ENCODE measurements around the gene EEF1A2.

The EEF1A2 gene

DNA sequence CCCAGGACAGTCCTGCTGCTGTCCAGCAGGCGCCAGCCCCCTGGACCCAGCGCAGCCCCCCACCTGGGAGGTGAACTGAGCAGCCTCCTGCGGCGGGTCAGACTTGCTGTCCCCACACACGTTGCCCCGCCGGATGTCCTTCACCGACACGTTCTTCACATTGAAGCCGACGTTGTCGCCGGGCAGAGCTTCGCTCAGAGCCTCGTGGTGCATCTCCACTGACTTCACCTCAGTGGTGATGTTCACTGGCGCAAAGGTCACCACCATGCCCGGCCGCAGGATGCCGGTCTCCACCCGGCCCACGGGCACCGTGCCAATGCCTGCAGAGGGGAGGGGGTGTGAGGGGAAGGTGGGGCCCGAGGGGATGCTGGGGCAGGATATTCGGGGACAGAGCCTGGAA is 8.5 kb downstream of the EEF1A2 start:
- no peak overlapping the region for H3K4me3 ChIP-seq (ENCODE audit: low read depth, low read length)
- no peak for DNase-seq (ENCODE audit: low read depth)
- TF ChIP-seq, protein P1, sequence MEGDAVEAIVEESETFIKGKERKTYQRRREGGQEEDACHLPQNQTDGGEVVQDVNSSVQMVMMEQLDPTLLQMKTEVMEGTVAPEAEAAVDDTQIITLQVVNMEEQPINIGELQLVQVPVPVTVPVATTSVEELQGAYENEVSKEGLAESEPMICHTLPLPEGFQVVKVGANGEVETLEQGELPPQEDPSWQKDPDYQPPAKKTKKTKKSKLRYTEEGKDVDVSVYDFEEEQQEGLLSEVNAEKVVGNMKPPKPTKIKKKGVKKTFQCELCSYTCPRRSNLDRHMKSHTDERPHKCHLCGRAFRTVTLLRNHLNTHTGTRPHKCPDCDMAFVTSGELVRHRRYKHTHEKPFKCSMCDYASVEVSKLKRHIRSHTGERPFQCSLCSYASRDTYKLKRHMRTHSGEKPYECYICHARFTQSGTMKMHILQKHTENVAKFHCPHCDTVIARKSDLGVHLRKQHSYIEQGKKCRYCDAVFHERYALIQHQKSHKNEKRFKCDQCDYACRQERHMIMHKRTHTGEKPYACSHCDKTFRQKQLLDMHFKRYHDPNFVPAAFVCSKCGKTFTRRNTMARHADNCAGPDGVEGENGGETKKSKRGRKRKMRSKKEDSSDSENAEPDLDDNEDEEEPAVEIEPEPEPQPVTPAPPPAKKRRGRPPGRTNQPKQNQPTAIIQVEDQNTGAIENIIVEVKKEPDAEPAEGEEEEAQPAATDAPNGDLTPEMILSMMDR (conservative IDR thresholded peaks at IDR 0.05; ENCODE audit: low read depth, low read length): no peak

DNA sequence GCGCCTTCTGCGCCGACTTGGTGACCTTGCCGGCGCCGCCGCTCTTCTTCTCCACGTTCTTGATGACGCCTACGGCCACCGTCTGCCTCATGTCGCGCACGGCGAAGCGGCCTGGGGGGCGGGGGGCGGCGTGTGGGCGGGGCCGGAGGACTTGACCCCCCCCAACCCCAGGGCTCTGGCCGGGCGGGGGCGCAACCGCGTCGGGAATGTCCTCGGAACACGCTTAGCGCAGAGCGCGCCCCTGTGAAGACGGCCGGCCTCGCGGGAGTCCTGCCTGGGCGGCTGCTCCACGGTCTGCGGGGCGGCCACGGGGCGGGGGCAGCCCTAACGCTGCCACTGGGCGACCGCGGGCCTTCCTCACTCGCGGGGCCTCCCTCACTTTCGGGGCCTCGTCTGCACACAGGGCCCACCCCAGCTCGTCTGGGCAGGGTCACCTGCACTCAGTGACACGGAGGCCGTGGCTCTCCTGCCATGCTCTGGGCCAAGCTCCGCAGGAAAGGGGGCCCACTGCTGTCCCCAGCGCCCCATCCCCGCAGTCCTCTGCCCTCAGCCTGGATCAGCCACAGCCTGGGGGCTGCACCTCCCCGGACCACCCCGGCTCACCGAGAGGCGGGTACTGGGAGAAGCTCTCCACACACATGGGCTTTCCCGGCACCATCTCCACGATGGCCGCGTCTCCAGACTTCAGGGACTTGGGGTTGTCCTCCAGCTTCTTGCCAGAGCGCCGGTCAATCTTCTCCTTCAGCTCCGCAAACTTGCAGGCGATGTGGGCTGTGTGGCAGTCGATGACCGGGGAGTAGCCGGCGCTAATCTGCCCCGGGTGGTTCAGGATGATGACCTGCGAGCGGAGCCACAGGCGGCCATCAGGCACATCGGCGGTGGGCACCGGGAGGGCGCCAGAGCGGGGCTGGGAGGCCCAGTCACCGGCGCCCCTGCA is 10.3 kb downstream of the EEF1A2 start:
- no peak for DNase-seq (ENCODE audit: low read depth)
- H3K4me3 ChIP-seq (ENCODE audit: low read depth, low read length): no peak overlapping the region
- TF ChIP-seq, protein P1 (conservative IDR thresholded peaks at IDR 0.05; ENCODE audit: low read depth, low read length): no peak

DNA sequence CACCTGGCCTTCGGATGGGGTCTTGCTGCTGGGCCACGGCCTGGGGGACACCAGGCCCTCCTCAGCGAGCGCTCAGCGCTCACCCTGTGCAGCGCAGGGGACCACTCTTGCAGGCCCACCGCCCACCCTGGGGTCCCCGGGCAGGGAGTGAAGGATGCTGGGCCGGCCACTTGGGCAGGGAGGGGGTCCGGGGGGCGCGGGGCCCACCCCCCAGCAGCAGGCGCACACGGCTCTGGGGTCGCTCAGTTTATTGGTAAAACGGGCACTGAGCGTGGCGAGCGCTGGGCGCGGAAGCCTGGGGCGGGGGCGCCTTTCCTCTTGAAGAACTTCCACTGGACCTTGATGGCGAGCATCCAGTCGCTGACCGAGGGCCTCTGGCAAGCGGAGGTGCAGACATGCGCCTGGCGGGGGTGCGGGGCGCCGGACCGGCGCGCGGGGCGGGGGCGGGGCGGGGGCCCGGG is 11.1 kb downstream of the EEF1A2 start:
- no peak for DNase-seq (ENCODE audit: low read depth)
- no peak overlapping the region for H3K4me3 ChIP-seq (ENCODE audit: low read depth, low read length)
- TF ChIP-seq, protein P1 (conservative IDR thresholded peaks at IDR 0.05; ENCODE audit: low read depth, low read length): no peak

GRCh38 chr20:63487116-63487764 is 11.6 kb downstream of the EEF1A2 start:
- DNase-seq (ENCODE audit: low read depth): no peak
- TF ChIP-seq, protein P1 (conservative IDR thresholded peaks at IDR 0.05; ENCODE audit: low read depth, low read length): no peak
- no peak overlapping the region for H3K4me3 ChIP-seq (ENCODE audit: low read depth, low read length)

DNA sequence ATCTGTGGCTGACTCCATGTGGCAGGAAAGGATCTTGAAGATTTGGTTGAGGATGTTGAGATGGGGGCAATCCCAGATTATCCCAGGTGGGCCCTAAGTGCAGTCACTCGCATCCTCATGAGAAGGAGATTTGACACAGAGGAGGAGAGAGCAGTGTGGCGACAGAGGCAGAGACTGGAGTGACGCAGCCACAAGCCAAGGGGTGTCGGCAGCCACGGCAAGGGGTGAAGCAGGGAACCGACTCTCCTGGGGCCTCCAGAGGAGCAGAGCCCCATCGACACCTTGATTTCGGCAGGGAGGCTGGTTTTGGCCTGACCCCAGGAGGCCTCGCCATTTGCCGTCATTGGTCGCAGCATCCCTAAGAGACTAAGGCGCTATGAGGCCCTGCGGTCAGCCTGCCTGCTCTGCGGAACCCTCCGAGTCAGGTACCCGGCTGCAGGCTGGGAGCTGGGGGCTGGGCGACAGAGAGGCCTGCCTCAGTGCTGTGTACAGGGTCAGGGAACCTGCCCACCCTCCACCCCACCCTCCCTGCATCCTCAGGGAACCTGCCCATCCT is 12.5 kb downstream of the EEF1A2 start:
- DNase-seq (ENCODE audit: low read depth): no peak
- H3K4me3 ChIP-seq (ENCODE audit: low read depth, low read length): no peak overlapping the region
- TF ChIP-seq, protein P1 (conservative IDR thresholded peaks at IDR 0.05; ENCODE audit: low read depth, low read length): no peak

DNA sequence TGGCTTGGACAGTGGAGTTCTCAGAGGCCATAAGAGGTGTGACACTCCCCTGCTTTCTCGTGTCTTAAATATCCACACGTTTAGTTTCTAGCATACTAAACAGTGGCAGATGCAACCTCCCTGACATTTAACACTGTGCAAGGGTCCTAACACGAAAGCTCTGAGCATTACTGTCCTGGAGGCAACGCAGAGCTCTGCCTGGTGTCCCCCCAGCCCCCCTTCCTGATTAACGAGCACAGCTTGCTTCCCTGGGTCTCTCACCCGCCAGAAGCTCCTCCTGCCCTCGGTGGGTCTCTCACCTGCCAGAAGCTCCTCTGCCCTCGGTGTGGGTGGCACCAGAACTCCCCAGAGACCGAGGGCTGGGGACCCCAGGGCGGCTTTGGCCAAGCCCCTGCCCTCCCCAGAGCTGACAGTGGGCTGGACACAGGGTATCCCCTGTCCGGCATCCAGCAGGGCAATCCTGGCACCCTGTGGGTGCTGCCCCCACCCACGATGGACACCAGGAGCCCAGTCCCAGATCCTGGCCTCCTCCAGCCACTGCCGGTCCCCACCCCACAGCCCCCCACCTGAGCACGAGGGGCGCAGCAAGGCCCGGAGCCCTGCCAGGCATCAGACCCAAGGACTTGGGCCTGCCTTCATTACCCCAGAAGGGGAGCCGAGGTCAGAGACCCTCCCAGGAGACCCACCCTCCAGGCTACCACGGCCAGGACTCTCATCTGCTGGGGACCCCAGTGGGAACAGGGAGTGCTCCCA is 14.1 kb downstream of the EEF1A2 start:
- no peak for DNase-seq (ENCODE audit: low read depth)
- no peak overlapping the region for H3K4me3 ChIP-seq (ENCODE audit: low read depth, low read length)
- TF ChIP-seq, protein P1 (conservative IDR thresholded peaks at IDR 0.05; ENCODE audit: low read depth, low read length): no peak

Data from choroid plexus epithelial cell (primary cell).